Smooth muscle cell (in vitro differentiated cells): Measurements from ENCODE around the gene TMEM52. TPM values are rescaled to one million over a fixed set of nuclear protein-coding genes. Genes with fewer than 3 reads are reported as not detected.

Experiments
- DNase-seq: peaks from one replicate; lab custom pipeline; 2025; ENCODE audit not compliant: unreplicated experiment; lab: John Stamatoyannopoulos, UW
- H2AFZ ChIP-seq: fragments of 200-600 bp; sonication (generic); 2 replicates; pipeline ENCODE4 v1.6.0; 2016; ENCODE audit warnings: antibody characterized with exemption, low read depth, mild to moderate bottlenecking
- H3F3A ChIP-seq: fragments of 200-600 bp; sonication (generic); 2 replicates; pipeline ENCODE4 v1.6.0; 2017; ENCODE audit warnings: antibody characterized with exemption, low read depth
- H3K27ac ChIP-seq: fragments of 200-600 bp; sonication (generic); 2 replicates; pipeline ENCODE4 v1.5.1; 2016; ENCODE audit warnings: low read depth, mild to moderate bottlenecking
- H3K27me3 ChIP-seq: fragments of 200-600 bp; sonication (generic); 2 replicates; pipeline ENCODE4 v1.6.1; 2016; ENCODE audit warnings: low read depth, mild to moderate bottlenecking
- H3K36me3 ChIP-seq: fragments of 200-600 bp; sonication (generic); 2 replicates; pipeline ENCODE4 v1.5.1; 2016; ENCODE audit warnings: low read depth
- H3K4me1 ChIP-seq: fragments of 200-600 bp; sonication (generic); 2 replicates; pipeline ENCODE4 v1.5.1; 2016; ENCODE audit warnings: low read depth
- H3K4me2 ChIP-seq: fragments of 200-600 bp; sonication (generic); 2 replicates; pipeline ENCODE4 v1.6.0; 2016; ENCODE audit warnings: mild to moderate bottlenecking
- H3K4me3 ChIP-seq: fragments of 200-600 bp; sonication (generic); 2 replicates; pipeline ENCODE4 v1.5.1; 2016; ENCODE audit warnings: mild to moderate bottlenecking
- H3K79me2 ChIP-seq: fragments of 200-600 bp; sonication (generic); 2 replicates; pipeline ENCODE4 v1.6.0; 2016; ENCODE audit warnings: low read depth, mild to moderate bottlenecking
- H3K9ac ChIP-seq: fragments of 200-600 bp; sonication (generic); 2 replicates; pipeline ENCODE4 v1.6.0; 2016; ENCODE audit warnings: low read depth
- H3K9me3 ChIP-seq: fragments of 200-600 bp; sonication (generic); replicated peaks from 2 replicates; pipeline ENCODE4 v1.5.1; 2016; ENCODE audit warnings: low read depth
- H4K20me1 ChIP-seq: fragments of 200-600 bp; sonication (generic); 2 replicates; pipeline ENCODE4 v1.6.0; 2016; ENCODE audit warnings: low read depth
- CTCF ChIP-seq: fragments of 200-600 bp; sonication (generic); IDR thresholded peaks from 2 replicates; pipeline ENCODE4 v1.5.1; 2017; ENCODE audit warnings: borderline replicate concordance, mild to moderate bottlenecking, antibody characterized with exemption; ENCODE audit not compliant: insufficient read depth, poor library complexity, severe bottlenecking
- WGBS: methylation state at CpG from one replicate; pipeline ENCODE4 v1.1.7; 2016; ENCODE audit warnings: low lambda C conversion rate; 5-methylcytosine and 5-hydroxymethylcytosine counted together
- polyA plus RNA-seq: library from polyadenylated mRNA; unstranded; fragments of >200 nt; fragmentation: Nextera tagmentation; extraction: Ambion mirVana; gene quantifications from 2 replicates; pipeline ENCODE4 v1.2.1, GENCODE V29; 2016
- total RNA-seq: library from RNA; depleted of rRNA; stranded (reverse); fragments of >200 nt; gene quantifications from 2 replicates; pipeline ENCODE4 v1.2.3, GENCODE V29; 2014

TMEM52 gene
- total and polyA plus RNA-seq, 2 experiments from 2014 or later: 0.18 to 1.7 TPM

- Histone ChIP-seq H3K9ac (no peak overlapping the region), H3K27ac (no peak overlapping the region), H4K20me1 (no peaks in the 10 kb centered on the region), H2AFZ (no peak overlapping the region), H3K36me3 (no peaks in the 10 kb centered on the region), H3K79me2 (no peaks in the 10 kb centered on the region), H3K4me3 (no peak overlapping the region), H3F3A (no peaks in the 10 kb centered on the region), H3K4me1 (no peaks in the 10 kb centered on the region), H3K9me3 (no peaks in the 10 kb centered on the region), H3K4me2 (no peak overlapping the region), H3K27me3 (no peaks in the 10 kb centered on the region)
- 94% methylated on average over 27 of the region's 27 CpGs for WGBS
- DNase-seq: no peak
- TF ChIP-seq CTCF: no peak
Measured at GRCh38 chr1:1925437-1926345, 6.6 kb upstream of the TMEM52 start.

- no peak for DNase-seq
- WGBS: 95% methylated on average over 21 of the region's 21 CpGs
Measured at GRCh38 chr1:1924849-1925248, 5.8 kb upstream of the TMEM52 start.

GRCh38 chr1:1924386-1924785 is 5.3 kb upstream of the TMEM52 start:
- H3F3A ChIP-seq: no peaks in the 10 kb centered on the region
- H3K9ac ChIP-seq: no peak overlapping the region
- no peak overlapping the region for H3K4me2 ChIP-seq
- 73% methylated on average over 3 of the region's 18 CpGs for WGBS
- no peaks in the 10 kb centered on the region for H3K36me3 ChIP-seq
- H3K79me2 ChIP-seq: no peaks in the 10 kb centered on the region
- no peak overlapping the region for H3K27ac ChIP-seq
- H2AFZ ChIP-seq: no peak overlapping the region
- DNase-seq: no peak
- no peaks in the 10 kb centered on the region for H4K20me1 ChIP-seq
- H3K9me3 ChIP-seq: no peaks in the 10 kb centered on the region
- H3K27me3 ChIP-seq: no peaks in the 10 kb centered on the region
- TF ChIP-seq CTCF: no peak
- H3K4me3 ChIP-seq: no peak overlapping the region
- H3K4me1 ChIP-seq: no peaks in the 10 kb centered on the region

More at GRCh38 chr1:1924849-1925248, 5.8 kb upstream of the TMEM52 start:
- no peaks in the 10 kb centered on the region for H3K9me3 ChIP-seq
- H3K27me3 ChIP-seq: no peaks in the 10 kb centered on the region
- no peaks in the 10 kb centered on the region for H3K36me3 ChIP-seq
- no peaks in the 10 kb centered on the region for H4K20me1 ChIP-seq
- H3K4me2 ChIP-seq: no peak overlapping the region
- no peaks in the 10 kb centered on the region for H3K4me1 ChIP-seq
- no peak overlapping the region for H3K4me3 ChIP-seq
- TF ChIP-seq CTCF: no peak
- no peak overlapping the region for H2AFZ ChIP-seq
- H3K27ac ChIP-seq: no peak overlapping the region
- H3K9ac ChIP-seq: no peak overlapping the region
- no peaks in the 10 kb centered on the region for H3K79me2 ChIP-seq
- H3F3A ChIP-seq: no peaks in the 10 kb centered on the region
